ENCODE data around the gene C20orf202. TPM values are rescaled to one million over a fixed set of nuclear protein-coding genes. Genes with fewer than 3 reads are reported as not detected.
"Not testable (repeated sequence)": the region's sequence is repeated elsewhere in the genome, so short reads cannot be mapped to it uniquely, and the experiment has no call there.

C20orf202 gene
- polyA plus RNA-seq, 3 donors: 0.12 TPM; not detected in 2

DNA sequence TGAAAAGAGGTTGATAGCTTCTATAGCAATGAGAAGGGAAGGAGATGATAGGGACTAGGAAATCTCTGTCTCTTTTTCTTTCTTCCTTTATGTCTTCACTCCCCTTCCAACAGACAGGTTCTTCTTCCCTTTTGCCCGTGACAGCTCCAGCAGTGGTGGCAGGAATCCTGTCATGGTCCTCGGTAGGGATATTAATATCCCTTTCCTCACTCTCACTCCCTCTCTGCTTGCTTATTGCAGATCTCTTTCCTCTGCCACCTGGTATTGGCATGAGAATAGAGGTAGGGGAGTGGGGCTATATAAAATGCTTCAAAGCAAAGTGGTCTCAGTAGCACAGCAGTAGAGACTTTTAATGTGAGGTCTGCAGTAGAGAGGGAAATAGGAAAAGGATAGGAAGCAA lies 42.3 kb downstream of the C20orf202 start:
- Histone ChIP-seq H3K4me1 (ENCODE audit: control insufficient read depth in 1 of 2, insufficient read depth in 2 of 2, low read length in 2 of 2) (no peaks in the 10 kb centered on the region), H4K20me1 (ENCODE audit: insufficient read depth, low read length) (no peaks in the 10 kb centered on the region), H3K79me2 (ENCODE audit: insufficient read depth, low read length) (no peaks in the 10 kb centered on the region), H3K9ac (ENCODE audit: insufficient read depth, low read length, poor library complexity, severe bottlenecking) (no peak overlapping the region), H3K27ac (ENCODE audit: low read depth in 1 of 2, low read length in 2 of 2) (no peak overlapping the region), H3K36me3 (replicated peaks in 1 of 2; ENCODE audit: control insufficient read depth in 1 of 2, insufficient read depth in 2 of 2, low read length in 2 of 2) (no peaks in the 10 kb centered on the region), H3K4me2 (replicated peaks; ENCODE audit: extremely low read depth, low read length, poor library complexity, severe bottlenecking) (no peak overlapping the region), H3K27me3 (ENCODE audit: control insufficient read depth in 2 of 2, insufficient read depth in 2 of 2, low read length in 2 of 2) (peaks cover 8 to 16% of the 10 kb centered on the region in 2 donors), H2AFZ (ENCODE audit: insufficient read depth, low read depth, low read length, poor library complexity, severe bottlenecking) (no peak overlapping the region), H3K9me3 (replicated peaks in 1 of 2; ENCODE audit: control insufficient read depth in 1 of 2, insufficient read depth in 1 of 2, low read length in 2 of 2) (no peaks in the 10 kb centered on the region), H3K4me3 (replicated peaks in 1 of 3; ENCODE audit: low read depth in 2 of 3, low read length in 3 of 3) (no peak overlapping the region)
- Mint-ChIP-seq H3K4me1 (peaks cover 3% of the 10 kb centered on the region), H3K9me3 (peaks cover 0 to 3% (median 0%) of the 10 kb centered on the region in 7 donors), H3K36me3 (no peaks in the 10 kb centered on the region), H3K4me3 (no peak overlapping the region), H3K27ac (no peak overlapping the region), H3K27me3 (ENCODE audit: low read depth in 3 of 3) (peaks cover 11 to 24% (median 12%) of the 10 kb centered on the region in 3 donors)
- no CpG with 5 or more reads among the region's 2 CpGs for WGBS (ENCODE audit: insufficient coverage)
- no peak for DNase-seq
- TF ChIP-seq, protein P1, sequence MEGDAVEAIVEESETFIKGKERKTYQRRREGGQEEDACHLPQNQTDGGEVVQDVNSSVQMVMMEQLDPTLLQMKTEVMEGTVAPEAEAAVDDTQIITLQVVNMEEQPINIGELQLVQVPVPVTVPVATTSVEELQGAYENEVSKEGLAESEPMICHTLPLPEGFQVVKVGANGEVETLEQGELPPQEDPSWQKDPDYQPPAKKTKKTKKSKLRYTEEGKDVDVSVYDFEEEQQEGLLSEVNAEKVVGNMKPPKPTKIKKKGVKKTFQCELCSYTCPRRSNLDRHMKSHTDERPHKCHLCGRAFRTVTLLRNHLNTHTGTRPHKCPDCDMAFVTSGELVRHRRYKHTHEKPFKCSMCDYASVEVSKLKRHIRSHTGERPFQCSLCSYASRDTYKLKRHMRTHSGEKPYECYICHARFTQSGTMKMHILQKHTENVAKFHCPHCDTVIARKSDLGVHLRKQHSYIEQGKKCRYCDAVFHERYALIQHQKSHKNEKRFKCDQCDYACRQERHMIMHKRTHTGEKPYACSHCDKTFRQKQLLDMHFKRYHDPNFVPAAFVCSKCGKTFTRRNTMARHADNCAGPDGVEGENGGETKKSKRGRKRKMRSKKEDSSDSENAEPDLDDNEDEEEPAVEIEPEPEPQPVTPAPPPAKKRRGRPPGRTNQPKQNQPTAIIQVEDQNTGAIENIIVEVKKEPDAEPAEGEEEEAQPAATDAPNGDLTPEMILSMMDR (IDR thresholded peaks at IDR 0.05): no peak
- intact Hi-C loops (cut with micrococcal nuclease): no loop called here

DNA sequence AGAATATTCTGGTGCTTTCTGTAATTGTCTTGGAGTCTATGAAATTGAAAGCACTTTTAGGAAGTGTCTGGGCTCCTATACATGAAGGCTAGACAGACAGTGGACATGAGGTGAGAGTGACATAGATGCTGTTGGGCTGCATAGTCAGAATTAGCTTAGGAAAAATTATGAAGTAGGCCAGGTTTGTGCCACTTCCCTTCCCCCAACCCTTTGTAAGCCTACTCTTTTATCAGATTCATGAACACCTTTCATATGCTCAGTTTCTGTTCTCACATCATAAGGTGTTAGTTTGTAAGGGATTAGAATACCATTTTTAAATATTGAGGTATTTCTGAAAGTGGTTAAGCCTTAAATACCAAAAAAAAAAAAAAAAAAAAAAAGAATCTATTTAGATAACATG lies 44.4 kb downstream of the C20orf202 start:
- Histone ChIP-seq H3K79me2 (ENCODE audit: insufficient read depth, low read length) (no peaks in the 10 kb centered on the region), H3K36me3 (replicated peaks in 1 of 2; ENCODE audit: control insufficient read depth in 1 of 2, insufficient read depth in 2 of 2, low read length in 2 of 2) (no peaks in the 10 kb centered on the region), H3K27me3 (ENCODE audit: control insufficient read depth in 2 of 2, insufficient read depth in 2 of 2, low read length in 2 of 2) (peaks cover 7 to 12% of the 10 kb centered on the region in 2 donors), H2AFZ (ENCODE audit: insufficient read depth, low read depth, low read length, poor library complexity, severe bottlenecking) (no peak overlapping the region), H3K4me3 (replicated peaks in 1 of 3; ENCODE audit: low read depth in 2 of 3, low read length in 3 of 3) (no peak overlapping the region), H3K9ac (ENCODE audit: insufficient read depth, low read length, poor library complexity, severe bottlenecking) (no peak overlapping the region), H3K27ac (ENCODE audit: low read depth in 1 of 2, low read length in 2 of 2) (no peak overlapping the region), H4K20me1 (ENCODE audit: insufficient read depth, low read length) (no peaks in the 10 kb centered on the region), H3K9me3 (replicated peaks in 1 of 2; ENCODE audit: control insufficient read depth in 1 of 2, insufficient read depth in 1 of 2, low read length in 2 of 2) (no peaks in the 10 kb centered on the region), H3K4me1 (ENCODE audit: control insufficient read depth in 1 of 2, insufficient read depth in 2 of 2, low read length in 2 of 2) (no peaks in the 10 kb centered on the region), H3K4me2 (replicated peaks; ENCODE audit: extremely low read depth, low read length, poor library complexity, severe bottlenecking) (no peak overlapping the region)
- intact Hi-C loops (cut with micrococcal nuclease): no loop called here
- TF ChIP-seq, protein P1 (IDR thresholded peaks at IDR 0.05): no peak
- Mint-ChIP-seq H3K9me3 (peaks cover 0 to 10% (median 3%) of the 10 kb centered on the region in 7 donors), H3K4me1 (no peaks in the 10 kb centered on the region), H3K27me3 (ENCODE audit: low read depth in 3 of 3) (peaks cover 11 to 17% (median 13%) of the 10 kb centered on the region in 3 donors), H3K4me3 (no peak overlapping the region), H3K27ac (no peak overlapping the region), H3K36me3 (no peaks in the 10 kb centered on the region)
- DNase-seq: no peak

DNA sequence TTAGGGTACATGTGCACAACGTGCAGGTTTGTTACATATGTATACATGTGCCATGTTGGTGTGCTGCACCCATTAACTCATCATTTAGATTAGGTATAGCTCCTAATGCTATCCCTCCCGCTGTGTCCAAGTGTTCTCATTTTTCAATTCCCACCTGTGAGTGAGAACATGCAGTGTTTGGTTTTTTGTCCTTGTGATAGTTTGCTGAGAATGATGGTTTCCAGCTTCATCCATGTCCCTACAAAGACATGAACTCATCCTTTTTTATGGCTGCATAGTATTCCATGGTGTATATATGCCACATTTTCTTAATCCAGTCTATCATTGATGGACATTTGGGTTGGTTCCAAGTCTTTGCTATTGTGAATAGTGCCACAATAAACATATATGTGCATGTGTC lies 47.0 kb downstream of the C20orf202 start:
- WGBS (ENCODE audit: insufficient coverage): no CpG with 5 or more reads among the region's 2 CpGs
- H3K36me3 Mint-ChIP-seq; DNase-seq; intact Hi-C loops (cut with micrococcal nuclease); H3K4me1 ChIP-seq (ENCODE audit: control insufficient read depth in 1 of 2, insufficient read depth in 2 of 2, low read length in 2 of 2); H3K4me3 Mint-ChIP-seq; H3K36me3 ChIP-seq (replicated peaks in 1 of 2; ENCODE audit: control insufficient read depth in 1 of 2, insufficient read depth in 2 of 2, low read length in 2 of 2); H3K4me2 ChIP-seq (replicated peaks; ENCODE audit: extremely low read depth, low read length, poor library complexity, severe bottlenecking); H2AFZ ChIP-seq (ENCODE audit: insufficient read depth, low read depth, low read length, poor library complexity, severe bottlenecking); H3K27ac Mint-ChIP-seq; H3K79me2 ChIP-seq (ENCODE audit: insufficient read depth, low read length); H3K4me1 Mint-ChIP-seq; H3K9ac ChIP-seq (ENCODE audit: insufficient read depth, low read length, poor library complexity, severe bottlenecking); H4K20me1 ChIP-seq (ENCODE audit: insufficient read depth, low read length); H3K4me3 ChIP-seq (replicated peaks in 1 of 3; ENCODE audit: low read depth in 2 of 3, low read length in 3 of 3); H3K27ac ChIP-seq (ENCODE audit: low read depth in 1 of 2, low read length in 2 of 2); H3K9me3 ChIP-seq (replicated peaks in 1 of 2; ENCODE audit: control insufficient read depth in 1 of 2, insufficient read depth in 1 of 2, low read length in 2 of 2): not testable (repeated sequence)
- H3K27me3 ChIP-seq (ENCODE audit: control insufficient read depth in 2 of 2, insufficient read depth in 2 of 2, low read length in 2 of 2): peaks cover 7 to 14% of the 10 kb centered on the region in 2 donors
- Mint-ChIP-seq H3K27me3 (ENCODE audit: low read depth in 3 of 3) (peaks cover 6 to 24% (median 9%) of the 10 kb centered on the region in 3 donors), H3K9me3 (peaks cover 0 to 10% (median 3%) of the 10 kb centered on the region in 7 donors)
